SH-SY5Y (cell line): ENCODE results near the gene RGS9BP.

Source experiments
- GATA2 ChIP-seq: IDR thresholded peaks from 2 replicates; pipeline ENCODE4 v1.6.1; 2011; ENCODE audit warnings: mild to moderate bottlenecking, low read depth, low read length
- GATA3 ChIP-seq: IDR thresholded peaks from 2 replicates; pipeline ENCODE4 v1.6.1; 2011; ENCODE audit warnings: low read depth, mild to moderate bottlenecking, low read length, moderate library complexity

DNA sequence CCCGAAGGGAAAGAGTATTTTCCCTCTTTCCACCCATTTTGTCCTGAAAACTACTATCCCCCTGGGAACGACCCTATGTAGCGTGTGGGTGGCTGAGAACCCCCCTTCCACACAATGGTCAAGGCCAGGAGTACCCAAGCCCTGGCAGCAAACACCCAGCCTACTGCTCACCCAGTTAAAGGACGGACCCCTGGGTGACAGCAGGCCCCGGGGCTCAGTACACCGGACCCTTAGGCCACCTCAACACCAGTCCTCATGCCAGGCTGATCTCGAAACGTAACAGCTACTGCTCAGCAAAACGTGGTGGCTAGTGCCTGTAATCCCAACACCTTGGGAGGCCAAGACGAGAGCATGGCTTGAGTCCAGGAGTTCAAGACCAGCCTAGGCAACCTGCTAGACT, 2.1 kb upstream of the RGS9BP start:
- no peak for TF ChIP-seq GATA2
- no peak for TF ChIP-seq GATA3
